Spinal cord (tissue), 10 donors: ENCODE data around the gene RABGEF1. TPM values are rescaled to one million over a fixed set of nuclear protein-coding genes. Genes with fewer than 3 reads are reported as not detected.
A peak's percentile ranks its signal among the peaks of the same experiment; 100 is the strongest.
"Not testable (repeated sequence)": the region's sequence is repeated elsewhere in the genome, so short reads cannot be mapped to it uniquely, and the experiment has no call there.

Experiments
- DNase-seq, 6 donors: peaks; one replicate each; pipeline versions ENCODE4 v3.0.0 to v3.0.0-alpha.2; 2013 to 2015; ENCODE audit warnings: low spot score in 6 of 6, low read depth in 4 of 6
- H3K27ac ChIP-seq: one replicate; pipeline ENCODE4 v1.5.1; 2013; ENCODE audit warnings: low read depth, low read length, control low read depth
- H3K27me3 ChIP-seq: one replicate; pipeline ENCODE4 v1.6.1; 2013; ENCODE audit warnings: low read length; ENCODE audit not compliant: control insufficient read depth, insufficient read depth
- H3K36me3 ChIP-seq: one replicate; pipeline ENCODE4 v1.6.1; 2013; ENCODE audit warnings: low read length; ENCODE audit not compliant: control insufficient read depth, insufficient read depth
- H3K4me1 ChIP-seq: one replicate; pipeline ENCODE4 v1.6.1; 2013; ENCODE audit warnings: low read length; ENCODE audit not compliant: control insufficient read depth, insufficient read depth
- H3K4me3 ChIP-seq: one replicate; pipeline ENCODE4 v1.5.1; 2013; ENCODE audit warnings: low read depth, low read length, control low read depth
- H3K9me3 ChIP-seq: one replicate; pipeline ENCODE4 v1.6.1; 2013; ENCODE audit warnings: low read length; ENCODE audit not compliant: control insufficient read depth, insufficient read depth
- WGBS: methylation state at CpG from one replicate; pipeline ENCODE4 v1.1.5; 2013; ENCODE audit warnings: missing lambda C conversion rate; ENCODE audit not compliant: insufficient coverage; 5-methylcytosine and 5-hydroxymethylcytosine counted together
- polyA plus RNA-seq, 2 donors: library from polyadenylated mRNA; unstranded; fragments of 120-200 nt; gene quantifications; one replicate each; pipeline ENCODE4 v1.2.1, GENCODE V29; 2013; ENCODE audit not compliant: insufficient read length in 2 of 2
- total RNA-seq, 2 donors: library from RNA; depleted of rRNA in 1 of 2; stranded (reverse); fragments of 120-200 nt in 1 of 2; fragments of >200 nt in 1 of 2; gene quantifications; one replicate each; pipeline versions ENCODE4 v1.2.3 to v1.2.4, GENCODE V29; 2013 to 2014
- donor health status: healthy.

RABGEF1 gene
- total and polyA plus RNA-seq, 4 donors = 29.6 to 42.5 (median 38.0) TPM

DNA sequence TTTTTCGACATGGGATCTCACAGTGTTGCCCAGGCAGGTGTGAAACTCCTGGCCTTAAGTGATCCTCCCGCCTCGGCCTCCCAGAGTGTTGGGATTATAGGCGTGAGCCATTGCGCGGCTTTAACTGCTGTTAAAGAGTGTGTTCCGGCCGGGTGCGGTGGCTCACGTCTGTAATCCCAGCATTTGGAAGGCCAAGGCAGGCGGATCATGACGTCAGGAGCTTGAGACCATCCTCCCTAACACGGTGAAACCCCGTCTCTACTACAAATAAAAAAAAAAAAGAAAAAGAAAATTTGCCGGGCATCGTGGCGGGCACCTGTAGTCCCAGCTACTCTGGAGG lies 1.1 kb downstream of the RABGEF1 start:
- H3K36me3 ChIP-seq = peaks cover 11% of the 10 kb centered on the region
- H3K4me3 ChIP-seq = peak overlapping the region; percentile 95
- WGBS = 61% methylated on average over 8 of the region's 17 CpGs
- peaks cover 26% of the 10 kb centered on the region for H3K4me1 ChIP-seq
- H3K27ac ChIP-seq = peak overlapping the region; percentile 96
- H3K27me3 ChIP-seq = no peaks in the 10 kb centered on the region
- peak in 1 of 6 donors; percentile 14 for DNase-seq
- no peaks in the 10 kb centered on the region for H3K9me3 ChIP-seq

DNA sequence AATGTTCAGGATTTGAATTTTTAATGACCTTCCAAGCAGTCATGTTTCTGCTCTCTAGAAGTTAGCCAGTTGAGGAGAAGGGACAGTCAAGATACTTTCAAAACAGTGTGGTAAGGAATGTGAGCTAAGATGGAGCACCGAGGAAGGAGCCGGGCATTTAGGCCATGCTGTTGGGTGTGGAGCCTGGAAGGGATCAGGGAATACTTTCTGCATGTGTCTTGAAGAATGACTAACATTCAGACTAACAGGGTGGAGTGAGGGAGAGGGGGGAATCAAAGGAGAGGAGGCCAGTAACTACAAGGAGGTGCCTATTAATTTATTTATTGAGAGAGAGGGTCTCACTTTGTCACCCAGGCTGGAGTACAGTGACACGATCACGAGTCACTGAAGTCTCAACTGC lies 1.8 kb downstream of the RABGEF1 start:
- not testable (repeated sequence) for H3K27ac ChIP-seq, H3K36me3 ChIP-seq, H3K4me3 ChIP-seq, H3K27me3 ChIP-seq, H3K9me3 ChIP-seq, DNase-seq
- peaks cover 26% of the 10 kb centered on the region for H3K4me1 ChIP-seq
- WGBS = 78% methylated on average over 2 of the region's 4 CpGs

DNA sequence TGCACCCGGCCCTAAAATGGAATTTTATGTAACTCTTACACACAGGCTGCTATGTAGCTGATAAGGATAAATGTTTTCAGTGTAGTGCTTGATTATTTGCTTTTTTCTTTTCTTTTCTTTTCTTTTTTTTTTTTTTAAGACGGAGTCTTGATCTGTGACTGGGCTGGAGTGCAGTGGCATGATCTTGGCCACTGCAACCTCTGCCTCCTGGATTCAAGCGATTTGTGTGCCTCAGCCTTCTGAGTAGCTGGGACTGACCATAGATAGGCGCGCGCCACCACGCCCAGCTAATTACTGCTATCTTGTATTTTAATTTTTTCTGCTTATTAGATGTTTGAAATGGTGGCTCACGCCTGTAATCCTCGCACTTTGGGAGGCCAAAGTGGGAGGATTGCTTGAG lies 3.4 kb downstream of the RABGEF1 start:
- 100% methylated on average over 1 of the region's 9 CpGs for WGBS
- Histone ChIP-seq H3K27ac (no peak overlapping the region), H3K4me1 (peaks cover 20% of the 10 kb centered on the region), H3K36me3 (peaks cover 5% of the 10 kb centered on the region), H3K27me3 (no peaks in the 10 kb centered on the region), H3K9me3 (no peaks in the 10 kb centered on the region), H3K4me3 (no peak overlapping the region)
- no peak for DNase-seq

DNA sequence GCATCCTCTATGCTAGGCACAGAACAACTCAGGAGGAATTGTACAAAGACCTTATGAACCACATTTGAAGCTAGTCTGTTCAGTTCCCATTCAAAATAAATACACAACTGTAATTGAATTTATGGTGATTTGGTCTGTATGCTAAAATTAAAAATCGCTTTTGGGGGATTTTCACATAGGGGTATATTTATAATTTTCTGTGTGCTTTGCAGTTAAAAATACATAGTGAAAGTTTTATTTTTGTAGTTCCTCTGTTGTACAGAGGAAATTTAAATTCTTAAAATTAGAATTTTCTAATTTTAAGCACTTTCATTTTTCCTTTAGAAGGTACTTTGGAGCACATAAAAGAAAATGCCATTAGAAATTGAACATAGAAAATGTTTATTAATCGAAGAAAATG lies 6.9 kb downstream of the RABGEF1 start:
- Histone ChIP-seq H3K9me3 (no peaks in the 10 kb centered on the region), H3K27me3 (no peaks in the 10 kb centered on the region), H3K27ac (no peak overlapping the region), H3K4me1 (no peaks in the 10 kb centered on the region), H3K36me3 (peaks cover 5% of the 10 kb centered on the region), H3K4me3 (no peak overlapping the region)
- WGBS = no CpG with 5 or more reads among the region's 2 CpGs
- no peak for DNase-seq

DNA sequence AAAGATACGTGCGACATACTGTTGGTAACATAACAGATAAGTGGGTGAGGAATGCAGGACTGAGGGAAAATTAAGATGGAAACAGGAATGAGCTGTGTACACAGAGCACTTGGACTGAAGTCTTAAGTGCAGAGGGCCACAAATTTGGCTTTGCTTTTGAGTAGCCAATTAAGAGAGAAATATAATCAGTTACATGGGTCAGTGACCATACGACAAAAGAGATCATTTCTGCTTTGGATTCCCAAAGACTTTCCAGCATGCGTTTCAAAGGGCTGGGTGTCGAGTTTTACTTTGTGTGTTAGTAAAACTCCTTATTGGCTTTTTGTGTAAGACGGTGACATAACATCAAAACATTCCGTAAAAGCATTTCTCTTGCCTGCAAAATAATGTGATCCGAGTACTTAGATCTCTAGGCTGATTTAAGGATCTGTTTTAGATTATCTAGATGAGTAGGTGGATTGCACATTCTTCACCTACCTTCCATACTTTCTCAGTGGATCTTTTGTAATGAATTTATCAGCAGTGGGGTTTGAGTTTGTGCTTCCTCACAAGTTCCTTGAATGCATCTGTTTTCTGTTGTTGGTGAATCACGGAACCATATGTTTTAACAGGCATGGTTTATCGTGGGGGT lies 7.5 kb downstream of the RABGEF1 start:
- Histone ChIP-seq H3K27ac (no peak overlapping the region), H3K4me3 (no peak overlapping the region), H3K9me3 (no peaks in the 10 kb centered on the region), H3K36me3 (peaks cover 3% of the 10 kb centered on the region), H3K27me3 (no peaks in the 10 kb centered on the region), H3K4me1 (no peaks in the 10 kb centered on the region)
- DNase-seq = no peak
- WGBS = 76% methylated on average over 3 of the region's 10 CpGs

DNA sequence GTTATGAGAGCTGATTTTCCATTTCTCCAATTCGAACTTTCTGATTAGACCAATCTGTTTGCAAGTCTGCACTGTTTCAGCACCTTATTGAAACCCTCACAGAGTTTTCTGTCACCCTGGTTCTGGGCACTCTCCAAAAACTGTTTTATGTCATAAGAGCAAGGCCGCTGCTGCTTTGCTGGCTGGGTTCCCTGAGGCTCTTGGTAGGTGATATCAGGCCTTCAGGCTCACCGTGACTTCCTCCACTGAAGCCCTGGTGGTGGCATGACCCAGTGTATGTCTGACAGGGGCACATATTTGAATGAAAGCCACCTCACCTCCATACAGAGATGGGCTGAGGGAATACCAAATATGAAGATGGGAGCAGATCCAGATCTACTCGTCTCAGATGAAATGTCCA lies 8.3 kb downstream of the RABGEF1 start:
- no peaks in the 10 kb centered on the region for H3K9me3 ChIP-seq
- no peaks in the 10 kb centered on the region for H3K27me3 ChIP-seq
- no peak overlapping the region for H3K27ac ChIP-seq
- no peaks in the 10 kb centered on the region for H3K4me1 ChIP-seq
- no peak overlapping the region for H3K4me3 ChIP-seq
- no peak for DNase-seq
- 82% methylated on average over 2 of the region's 4 CpGs for WGBS
- H3K36me3 ChIP-seq = peaks cover 2% of the 10 kb centered on the region

DNA sequence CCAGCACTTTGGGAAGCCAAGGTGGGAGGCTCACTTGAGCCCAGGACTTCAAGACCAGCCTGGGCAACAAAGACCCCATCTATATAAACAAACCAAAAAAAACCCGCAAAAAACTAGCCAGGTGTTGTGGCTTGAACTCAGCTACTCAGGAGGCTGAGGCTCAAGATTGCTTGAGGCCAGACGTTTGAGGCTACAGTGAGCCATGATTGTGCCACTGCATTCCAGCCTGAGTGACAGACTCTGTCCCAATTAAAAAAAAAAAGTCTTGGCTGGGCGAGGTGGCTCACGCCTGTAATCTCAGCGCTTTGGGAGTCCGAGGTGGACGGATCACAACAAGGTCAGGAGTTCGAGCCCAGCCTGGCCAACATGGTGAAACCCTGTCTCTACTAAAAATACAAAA lies 11.4 kb downstream of the RABGEF1 start:
- WGBS = 97% methylated on average over 7 of the region's 8 CpGs
- no peak for DNase-seq
- Histone ChIP-seq H3K9me3 (no peaks in the 10 kb centered on the region), H3K27ac (no peak overlapping the region), H3K36me3 (no peaks in the 10 kb centered on the region), H3K4me3 (no peak overlapping the region), H3K4me1 (no peaks in the 10 kb centered on the region), H3K27me3 (no peaks in the 10 kb centered on the region)

DNA sequence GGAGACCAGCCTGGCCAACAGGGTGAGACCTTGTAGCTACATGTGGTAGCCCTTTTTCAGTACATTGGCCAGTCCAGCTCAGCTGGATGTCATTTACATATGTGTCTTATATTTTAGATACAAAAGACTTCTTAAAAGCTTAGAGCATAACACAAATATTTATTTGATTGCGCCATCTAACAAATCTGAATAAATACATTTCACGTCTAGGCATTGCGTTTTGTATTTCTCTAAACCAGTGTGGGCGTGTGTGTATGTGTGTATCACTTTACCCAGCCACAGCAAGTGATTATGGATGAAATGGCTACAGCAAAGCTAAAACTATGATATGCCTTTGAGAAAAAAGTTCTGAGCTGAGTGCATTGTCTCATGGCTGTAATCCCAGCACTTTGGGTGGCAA lies 14.0 kb downstream of the RABGEF1 start:
- H3K27me3 ChIP-seq = no peaks in the 10 kb centered on the region
- H3K4me3 ChIP-seq = no peak overlapping the region
- no peak for DNase-seq
- H3K27ac ChIP-seq = no peak overlapping the region
- WGBS = no CpG with 5 or more reads among the region's 4 CpGs
- H3K4me1 ChIP-seq = no peaks in the 10 kb centered on the region
- no peaks in the 10 kb centered on the region for H3K9me3 ChIP-seq
- no peaks in the 10 kb centered on the region for H3K36me3 ChIP-seq

DNA sequence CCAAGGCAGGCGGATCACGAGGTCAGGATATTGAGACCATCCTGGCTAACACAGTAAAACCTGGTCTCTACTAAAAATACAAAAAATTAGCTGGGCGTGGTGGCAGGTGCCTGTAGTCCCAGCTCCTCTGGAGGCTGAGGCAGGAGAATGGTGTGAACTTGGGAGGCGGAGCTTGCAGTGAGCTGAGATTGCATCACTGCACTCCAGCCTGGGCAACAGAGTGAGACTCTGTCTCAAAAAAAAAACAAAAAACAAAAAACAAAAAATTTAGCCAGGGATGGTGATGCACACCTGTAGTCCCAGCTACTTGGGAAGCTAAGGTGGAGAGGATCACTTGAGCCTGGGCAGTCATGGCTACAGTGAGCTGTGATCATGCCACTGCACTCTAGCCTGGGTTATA lies 14.5 kb downstream of the RABGEF1 start:
- not testable (repeated sequence) for H3K27ac ChIP-seq, H3K4me3 ChIP-seq, DNase-seq, H3K9me3 ChIP-seq, H3K4me1 ChIP-seq, H3K36me3 ChIP-seq, H3K27me3 ChIP-seq
- 100% methylated on average over 2 of the region's 4 CpGs for WGBS

DNA sequence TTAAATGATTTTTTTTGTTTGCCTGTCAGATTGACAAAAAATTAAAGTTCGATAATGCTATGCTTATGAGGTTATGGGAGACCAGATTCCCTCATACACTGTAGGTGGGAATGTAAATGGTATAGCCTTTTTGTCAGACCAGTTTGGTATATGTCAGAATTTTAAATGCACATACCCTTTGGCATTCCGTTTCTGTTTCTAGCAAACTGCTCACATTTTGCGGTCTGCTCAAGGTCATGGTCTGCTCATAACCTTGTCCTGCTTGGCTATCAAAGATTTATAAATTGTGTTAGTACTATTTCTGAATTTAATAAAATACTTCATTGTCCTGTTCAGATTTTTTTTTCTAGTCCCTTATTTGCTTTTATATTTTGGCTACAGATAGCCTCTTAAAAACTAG lies 15.7 kb downstream of the RABGEF1 start:
- DNase-seq, H3K27me3 ChIP-seq, H3K4me3 ChIP-seq, H3K27ac ChIP-seq, H3K36me3 ChIP-seq, H3K4me1 ChIP-seq, H3K9me3 ChIP-seq: not testable (repeated sequence)
- no CpG with 5 or more reads among the region's 3 CpGs for WGBS
